HPDE6-E6E7 (cell line): ENCODE results near the gene GNB1L.
A peak's percentile ranks its signal among the peaks of the same experiment; 100 is the strongest.

Source experiments
- DNase-seq: peaks from one replicate; pipeline ENCODE4 v3.0.0; 2011; ENCODE audit warnings: missing footprints; ENCODE audit errors: extremely low spot score

Gene GNB1L

GRCh38 chr22:19854778-19855503 is at the start of gene GNB1L, which contains the start of gene RTL10:
Gene GNB1L (minus strand): TSS chr22:19854874. CDS start chr22:19821355, 33,519 bp downstream.
Gene RTL10 (minus strand): TSS chr22:19854874. CDS start chr22:19852261, 2,613 bp downstream.
- peak; percentile 91 for DNase-seq

GRCh38 chr22:19904174-19904856 is 49.6 kb upstream of the GNB1L start:
- DNase-seq = no peak

GRCh38 chr22:19903513-19903912 is 48.8 kb upstream of the GNB1L start:
- DNase-seq = no peak

GRCh38 chr22:19903031-19903430 is 48.4 kb upstream of the GNB1L start:
- DNase-seq = no peak

- DNase-seq = no peak
Measured at GRCh38 chr22:19902245-19902715, 47.6 kb upstream of the GNB1L start.

GRCh38 chr22:19901577-19902244 is 47.0 kb upstream of the GNB1L start:
- no peak for DNase-seq

GRCh38 chr22:19900707-19901436 is 46.2 kb upstream of the GNB1L start:
- DNase-seq = no peak

GRCh38 chr22:19898831-19899567 is 44.3 kb upstream of the GNB1L start:
- no peak for DNase-seq

GRCh38 chr22:19898145-19898544 is 43.5 kb upstream of the GNB1L start:
- DNase-seq = no peak

- no peak for DNase-seq
Measured at GRCh38 chr22:19897726-19898125, 43.1 kb upstream of the GNB1L start.

- DNase-seq = no peak
Measured at GRCh38 chr22:19896665-19897355, 42.1 kb upstream of the GNB1L start.

- DNase-seq = no peak
Measured at GRCh38 chr22:19895160-19895849, 40.6 kb upstream of the GNB1L start.

- DNase-seq = no peak
Measured at GRCh38 chr22:19893363-19893762, 38.7 kb upstream of the GNB1L start.

- no peak for DNase-seq
Measured at GRCh38 chr22:19892925-19893324, 38.3 kb upstream of the GNB1L start.

- DNase-seq = no peak
Measured at GRCh38 chr22:19892257-19892879, 37.7 kb upstream of the GNB1L start.

GRCh38 chr22:19891317-19892256 is 36.9 kb upstream of the GNB1L start:
- peak; percentile 79 for DNase-seq

GRCh38 chr22:19890502-19891316 is 36.0 kb upstream of the GNB1L start:
- no peak for DNase-seq
